ENCODE measurements around the gene GCNA. TPM values are rescaled to one million over a fixed set of nuclear protein-coding genes. Genes with fewer than 3 reads are reported as not detected.
"Not testable (repeated sequence)": the region's sequence is repeated elsewhere in the genome, so short reads cannot be mapped to it uniquely, and the experiment has no call there.

The GCNA gene
- total RNA-seq, 4 donors from 2014 or later = 1.2 to 7.9 (median 2.5) TPM

DNA sequence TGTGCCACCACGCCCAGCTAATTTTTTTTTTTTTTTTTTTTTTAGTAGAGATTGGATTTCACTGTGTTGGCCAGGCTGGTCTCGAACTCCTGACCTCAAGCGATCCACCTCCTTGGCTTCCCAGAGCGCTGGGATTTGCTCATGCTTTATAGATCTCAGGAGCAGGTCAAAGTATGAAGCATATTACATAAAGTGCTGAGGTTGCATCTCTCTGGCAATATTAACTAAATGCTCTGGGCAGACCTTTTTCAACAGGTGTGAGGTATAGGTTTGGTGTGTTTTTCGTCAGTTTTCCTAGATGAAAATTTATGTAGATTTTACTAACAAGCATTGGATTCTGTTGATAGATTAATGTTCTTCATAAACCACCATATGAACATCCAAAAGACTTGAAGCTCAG is 19.3 kb upstream of the GCNA start:
- Histone ChIP-seq H3K36me3 (no peaks in the 10 kb centered on the region), H3K9me3 (no peaks in the 10 kb centered on the region), H3K4me1 (no peaks in the 10 kb centered on the region), H3K4me3 (no peak overlapping the region), H3K27me3 (no peaks in the 10 kb centered on the region), H3K27ac (no peak overlapping the region)
- intact Hi-C loops (cut with DNase I; ENCODE audit: low total_unique reads) = no loop called here
- TF ChIP-seq, protein P1, sequence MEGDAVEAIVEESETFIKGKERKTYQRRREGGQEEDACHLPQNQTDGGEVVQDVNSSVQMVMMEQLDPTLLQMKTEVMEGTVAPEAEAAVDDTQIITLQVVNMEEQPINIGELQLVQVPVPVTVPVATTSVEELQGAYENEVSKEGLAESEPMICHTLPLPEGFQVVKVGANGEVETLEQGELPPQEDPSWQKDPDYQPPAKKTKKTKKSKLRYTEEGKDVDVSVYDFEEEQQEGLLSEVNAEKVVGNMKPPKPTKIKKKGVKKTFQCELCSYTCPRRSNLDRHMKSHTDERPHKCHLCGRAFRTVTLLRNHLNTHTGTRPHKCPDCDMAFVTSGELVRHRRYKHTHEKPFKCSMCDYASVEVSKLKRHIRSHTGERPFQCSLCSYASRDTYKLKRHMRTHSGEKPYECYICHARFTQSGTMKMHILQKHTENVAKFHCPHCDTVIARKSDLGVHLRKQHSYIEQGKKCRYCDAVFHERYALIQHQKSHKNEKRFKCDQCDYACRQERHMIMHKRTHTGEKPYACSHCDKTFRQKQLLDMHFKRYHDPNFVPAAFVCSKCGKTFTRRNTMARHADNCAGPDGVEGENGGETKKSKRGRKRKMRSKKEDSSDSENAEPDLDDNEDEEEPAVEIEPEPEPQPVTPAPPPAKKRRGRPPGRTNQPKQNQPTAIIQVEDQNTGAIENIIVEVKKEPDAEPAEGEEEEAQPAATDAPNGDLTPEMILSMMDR (IDR thresholded peaks at IDR 0.05) = no peak
- no peak for TF ChIP-seq POLR2A (IDR thresholded peaks at IDR 0.05)
- DNase-seq = no peak

GRCh38 chrX:71559773-71560172 is 18.5 kb upstream of the GCNA start:
- H3K36me3 ChIP-seq; H3K27ac ChIP-seq; H3K9me3 ChIP-seq; H3K27me3 ChIP-seq; DNase-seq; intact Hi-C loops (cut with DNase I; ENCODE audit: low total_unique reads); H3K4me3 ChIP-seq; H3K4me1 ChIP-seq: not testable (repeated sequence)

DNA sequence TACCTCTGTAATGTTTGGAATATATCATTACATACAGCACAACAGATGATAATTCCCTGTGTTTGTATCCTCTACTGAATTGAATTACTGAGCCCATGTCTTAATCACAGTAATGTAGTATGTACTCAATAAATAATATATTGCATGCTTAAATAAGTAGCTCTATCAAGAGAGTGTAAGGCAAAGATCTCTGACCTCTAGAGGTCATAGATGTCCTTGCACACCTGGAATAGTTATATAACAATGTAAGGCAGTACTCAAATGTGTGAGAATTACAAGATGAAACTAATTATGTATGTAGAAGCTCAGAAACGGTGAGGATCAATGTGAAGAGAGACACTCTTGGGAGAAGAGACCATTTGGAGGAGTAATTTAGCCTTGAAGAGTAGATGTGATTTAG is 14.3 kb upstream of the GCNA start:
- H3K36me3 ChIP-seq = no peaks in the 10 kb centered on the region
- no peak for TF ChIP-seq POLR2A (IDR thresholded peaks at IDR 0.05)
- TF ChIP-seq, protein P1 (IDR thresholded peaks at IDR 0.05) = no peak
- H3K4me1 ChIP-seq = no peaks in the 10 kb centered on the region
- H3K27ac ChIP-seq = no peak overlapping the region
- no peaks in the 10 kb centered on the region for H3K27me3 ChIP-seq
- H3K4me3 ChIP-seq = no peak overlapping the region
- H3K9me3 ChIP-seq = no peaks in the 10 kb centered on the region
- no peak for DNase-seq
- intact Hi-C loops (cut with DNase I; ENCODE audit: low total_unique reads) = no loop called here

GRCh38 chrX:71565474-71566041 is 12.7 kb upstream of the GCNA start:
- Histone ChIP-seq H3K36me3 (no peaks in the 10 kb centered on the region), H3K27ac (no peak overlapping the region), H3K9me3 (no peaks in the 10 kb centered on the region), H3K27me3 (no peaks in the 10 kb centered on the region), H3K4me1 (no peaks in the 10 kb centered on the region), H3K4me3 (no peak overlapping the region)
- TF ChIP-seq POLR2A (IDR thresholded peaks at IDR 0.05) = no peak
- TF ChIP-seq, protein P1 (IDR thresholded peaks at IDR 0.05) = no peak
- intact Hi-C loops (cut with DNase I; ENCODE audit: low total_unique reads) = no loop called here
- DNase-seq = no peak

GRCh38 chrX:71571390-71571789 is 6.8 kb upstream of the GCNA start:
- H3K27ac ChIP-seq; intact Hi-C loops (cut with DNase I; ENCODE audit: low total_unique reads); DNase-seq; H3K4me1 ChIP-seq; H3K9me3 ChIP-seq; H3K27me3 ChIP-seq; H3K36me3 ChIP-seq; H3K4me3 ChIP-seq: not testable (repeated sequence)

GRCh38 chrX:71573590-71573989 is 4.6 kb upstream of the GCNA start:
- intact Hi-C loops (cut with DNase I; ENCODE audit: low total_unique reads) = no loop called here
- Histone ChIP-seq H3K4me3 (no peak overlapping the region), H3K4me1 (no peaks in the 10 kb centered on the region), H3K27ac (no peak overlapping the region), H3K27me3 (no peaks in the 10 kb centered on the region), H3K9me3 (no peaks in the 10 kb centered on the region), H3K36me3 (no peaks in the 10 kb centered on the region)
- TF ChIP-seq, protein P1 (IDR thresholded peaks at IDR 0.05) = no peak
- no peak for TF ChIP-seq POLR2A (IDR thresholded peaks at IDR 0.05)
- no peak for DNase-seq

All from uterus (tissue), 4 donors.